PC-3 (cell line): ENCODE data around the gene RND2.

Source experiments
- CTCF ChIP-seq: fragments of 300-600 bp; sonication (generic); conservative IDR thresholded peaks from 2 replicates; pipeline ENCODE4 v1.5.1; 2017; ENCODE audit warnings: antibody characterized with exemption, low read depth, mild to moderate bottlenecking, low read length
- EZH2 ChIP-seq: fragments of 300-600 bp; sonication (generic); IDR thresholded peaks from one replicate; pipeline ENCODE4 v1.6.1; 2017; ENCODE audit warnings: antibody characterized with exemption, mild to moderate bottlenecking, low read length; ENCODE audit not compliant: unreplicated experiment

DNA sequence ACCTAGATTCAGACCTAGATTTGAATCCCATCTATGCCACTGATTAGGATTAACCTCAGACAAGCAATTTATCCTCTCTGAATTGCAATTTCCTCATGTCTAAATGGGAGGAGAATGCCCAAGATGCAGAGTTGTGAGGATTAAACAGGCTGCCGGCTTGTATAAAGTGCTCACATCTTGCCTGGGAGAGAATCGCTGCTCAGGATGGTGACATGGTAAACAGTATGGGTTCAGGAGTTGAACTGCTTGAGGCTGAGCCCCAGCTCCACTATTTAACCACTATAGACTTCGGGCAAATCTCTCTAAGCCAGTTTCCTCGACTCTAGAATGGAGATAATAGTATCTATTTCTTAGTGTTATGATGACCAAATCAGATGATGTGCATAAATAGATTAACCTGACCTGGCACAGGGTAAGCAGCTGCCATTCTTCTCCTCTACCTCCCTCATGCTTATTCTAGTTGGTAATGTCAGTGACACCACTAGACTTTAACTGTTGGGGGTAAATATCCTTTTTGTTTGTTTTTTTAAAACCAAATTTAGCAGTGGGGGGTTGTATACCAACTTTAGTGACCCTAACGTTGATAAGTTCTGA lies 27.5 kb upstream of the RND2 start:
- TF ChIP-seq CTCF = no peak
- TF ChIP-seq EZH2 = no peak
